Subcutaneous abdominal adipose tissue (tissue), 5 donors: ENCODE measurements around the gene PPTC7.
"Not testable (repeated sequence)": the region's sequence is repeated elsewhere in the genome, so short reads cannot be mapped to it uniquely, and the experiment has no call there.

ENCODE experiments used
- H3K27ac ChIP-seq: one replicate; pipeline ENCODE4 v1.7.0; 2013; ENCODE audit warnings: low read depth, mild to moderate bottlenecking, inconsistent platforms, low read length, moderate library complexity
- H3K27me3 ChIP-seq, 5 donors: one replicate each; pipeline ENCODE4 v1.7.0; 2013; ENCODE audit warnings: low read length in 5 of 5, inconsistent platforms in 1 of 5; ENCODE audit not compliant: control insufficient read depth in 5 of 5, insufficient read depth in 4 of 5
- H3K36me3 ChIP-seq, 5 donors: one replicate each; pipeline ENCODE4 v1.7.0; 2013; ENCODE audit warnings: low read length in 5 of 5; ENCODE audit not compliant: control insufficient read depth in 5 of 5, insufficient read depth in 5 of 5
- H3K4me1 ChIP-seq, 5 donors: one replicate each; pipeline ENCODE4 v1.7.0; 2013; ENCODE audit warnings: low read length in 5 of 5, mild to moderate bottlenecking in 3 of 5, moderate library complexity in 1 of 5; ENCODE audit not compliant: control insufficient read depth in 5 of 5, insufficient read depth in 5 of 5
- H3K4me3 ChIP-seq, 5 donors: one replicate each; pipeline ENCODE4 v1.7.0; 2013; ENCODE audit warnings: low read length in 5 of 5, low read depth in 1 of 5
- H3K9ac ChIP-seq, 5 donors: one replicate each; pipeline ENCODE4 v1.7.0; 2013; ENCODE audit warnings: low read length in 5 of 5, mild to moderate bottlenecking in 4 of 5, moderate library complexity in 3 of 5
- H3K9me3 ChIP-seq, 5 donors: one replicate each; pipeline ENCODE4 v1.7.0; 2013; ENCODE audit warnings: low read length in 5 of 5; ENCODE audit not compliant: control insufficient read depth in 5 of 5
- donor health status: healthy.
- donor health status: healthy.
- donor health status: healthy.
- donor health status: healthy.
- donor health status: healthy.

The PPTC7 gene

GRCh38 chr12:110537605-110538409 is 45.3 kb downstream of the PPTC7 start:
- H3K27ac ChIP-seq: peak overlapping the region; percentile 50
- peaks cover 1 to 22% (median 17%) of the 10 kb centered on the region in 5 donors for H3K4me1 ChIP-seq
- H3K27me3 ChIP-seq: no peaks in the 10 kb centered on the region
- H3K9ac ChIP-seq: peak overlapping the region in 1 of 5 donors; percentile 2
- H3K9me3 ChIP-seq: no peaks in the 10 kb centered on the region
- no peak overlapping the region for H3K4me3 ChIP-seq
- H3K36me3 ChIP-seq: peaks cover 12 to 51% (median 30%) of the 10 kb centered on the region in 5 donors

- Histone ChIP-seq H3K4me3 (no peak overlapping the region), H3K9me3 (no peaks in the 10 kb centered on the region), H3K9ac (peak overlapping the region in 1 of 5 donors; percentile 2), H3K27me3 (no peaks in the 10 kb centered on the region), H3K36me3 (peaks cover 17 to 59% (median 32%) of the 10 kb centered on the region in 5 donors), H3K27ac (peak overlapping the region; percentile 50), H3K4me1 (peaks cover 0 to 15% (median 11%) of the 10 kb centered on the region in 5 donors)
Measured at GRCh38 chr12:110536834-110537604, 46.1 kb downstream of the PPTC7 start.

GRCh38 chr12:110534811-110535210 is 48.3 kb downstream of the PPTC7 start:
- Histone ChIP-seq H3K9ac (no peak overlapping the region), H3K9me3 (no peaks in the 10 kb centered on the region), H3K4me3 (no peak overlapping the region), H3K36me3 (peaks cover 23 to 65% (median 34%) of the 10 kb centered on the region in 5 donors), H3K27ac (no peak overlapping the region), H3K4me1 (peaks cover 0 to 20% (median 11%) of the 10 kb centered on the region in 5 donors), H3K27me3 (no peaks in the 10 kb centered on the region)

- H3K36me3 ChIP-seq: peaks cover 23 to 59% (median 30%) of the 10 kb centered on the region in 5 donors
- H3K9ac ChIP-seq: no peak overlapping the region
- no peaks in the 10 kb centered on the region for H3K27me3 ChIP-seq
- H3K9me3 ChIP-seq: no peaks in the 10 kb centered on the region
- no peak overlapping the region for H3K27ac ChIP-seq
- peaks cover 0 to 20% (median 11%) of the 10 kb centered on the region in 5 donors for H3K4me1 ChIP-seq
- H3K4me3 ChIP-seq: no peak overlapping the region
Measured at GRCh38 chr12:110533607-110534006, 49.5 kb downstream of the PPTC7 start.

GRCh38 chr12:110532644-110533043 is 50.5 kb downstream of the PPTC7 start:
- peaks cover 0 to 12% (median 3%) of the 10 kb centered on the region in 5 donors for H3K4me1 ChIP-seq
- no peak overlapping the region for H3K4me3 ChIP-seq
- H3K9ac ChIP-seq: no peak overlapping the region
- peaks cover 17 to 49% (median 23%) of the 10 kb centered on the region in 5 donors for H3K36me3 ChIP-seq
- H3K9me3 ChIP-seq: no peaks in the 10 kb centered on the region
- H3K27ac ChIP-seq: no peak overlapping the region
- H3K27me3 ChIP-seq: no peaks in the 10 kb centered on the region

- no peaks in the 10 kb centered on the region for H3K27me3 ChIP-seq
- H3K27ac ChIP-seq: no peak overlapping the region
- H3K4me3 ChIP-seq: no peak overlapping the region
- H3K36me3 ChIP-seq: peaks cover 11 to 41% (median 23%) of the 10 kb centered on the region in 5 donors
- no peak overlapping the region for H3K9ac ChIP-seq
- peaks cover 0 to 7% (median 0%) of the 10 kb centered on the region in 5 donors for H3K4me1 ChIP-seq
- no peaks in the 10 kb centered on the region for H3K9me3 ChIP-seq
Measured at GRCh38 chr12:110531741-110532333, 51.3 kb downstream of the PPTC7 start.

- no peak overlapping the region for H3K4me3 ChIP-seq
- no peaks in the 10 kb centered on the region for H3K27me3 ChIP-seq
- peaks cover 0 to 7% (median 0%) of the 10 kb centered on the region in 5 donors for H3K4me1 ChIP-seq
- peaks cover 2 to 29% (median 14%) of the 10 kb centered on the region in 5 donors for H3K36me3 ChIP-seq
- H3K9ac ChIP-seq: no peak overlapping the region
- H3K9me3 ChIP-seq: no peaks in the 10 kb centered on the region
- H3K27ac ChIP-seq: no peak overlapping the region
Measured at GRCh38 chr12:110530511-110530910, 52.6 kb downstream of the PPTC7 start.

- no peak overlapping the region for H3K9ac ChIP-seq
- no peaks in the 10 kb centered on the region for H3K27me3 ChIP-seq
- H3K27ac ChIP-seq: no peak overlapping the region
- H3K36me3 ChIP-seq: peaks cover 2 to 21% (median 7%) of the 10 kb centered on the region in 5 donors
- peaks cover 0 to 7% (median 0%) of the 10 kb centered on the region in 5 donors for H3K4me1 ChIP-seq
- H3K9me3 ChIP-seq: no peaks in the 10 kb centered on the region
- H3K4me3 ChIP-seq: no peak overlapping the region
Measured at GRCh38 chr12:110528277-110528839, 54.8 kb downstream of the PPTC7 start.

- H3K9me3 ChIP-seq, H3K36me3 ChIP-seq, H3K4me1 ChIP-seq, H3K27ac ChIP-seq, H3K27me3 ChIP-seq, H3K9ac ChIP-seq, H3K4me3 ChIP-seq: not testable (repeated sequence)
Measured at GRCh38 chr12:110520876-110521712, 62.0 kb downstream of the PPTC7 start.
